Sigmoid colon (tissue), 4 donors: ENCODE data around the gene EP300.

Experiments
- CTCF ChIP-seq, 4 experiments: fragments of 450-650 bp in 3 of 4; fragments of 200-600 bp in 1 of 4; IDR thresholded peaks; one replicate each; pipeline ENCODE4 v1.5.1; 2016 to 2019; ENCODE audit warnings: antibody characterized with exemption in 4 of 4, mild to moderate bottlenecking in 3 of 4, moderate library complexity in 2 of 4
- EP300 ChIP-seq, 4 donors: sonication (generic); formaldehyde crosslinking; IDR thresholded peaks; one replicate each; pipeline ENCODE4 v1.6.1; 2017; ENCODE audit warnings: antibody characterized with exemption in 4 of 4
- POLR2A ChIP-seq, 2 donors: fragments of 450-650 bp; IDR thresholded peaks; one replicate each; pipeline ENCODE4 v1.6.1; 2016; ENCODE audit warnings: antibody characterized with exemption in 2 of 2, mild to moderate bottlenecking in 2 of 2, moderate library complexity in 2 of 2
- POLR2AphosphoS5 ChIP-seq, 4 donors: sonication (generic); formaldehyde crosslinking; IDR thresholded peaks; one replicate each; pipeline ENCODE4 v1.6.1; 2017; ENCODE audit warnings: antibody characterized with exemption in 4 of 4

- TF ChIP-seq CTCF (IDR thresholded peaks at IDR 0.05) (no peak), POLR2AphosphoS5 (IDR thresholded peaks at IDR 0.05) (no peak), POLR2A (IDR thresholded peaks at IDR 0.05) (no peak), EP300 (IDR thresholded peaks at IDR 0.05) (no peak)
These were observed 6.5 kb upstream of the EP300 start for GRCh38 chr22:41085842-41086241.
